HS-27A (cell line): ENCODE data around the gene JMJD1C.
"Not testable (repeated sequence)": the region's sequence is repeated elsewhere in the genome, so short reads cannot be mapped to it uniquely, and the experiment has no call there.

Experiments
- DNase-seq: peaks from one replicate; pipeline ENCODE4 v3.0.0-alpha.2; 2012; ENCODE audit warnings: low read depth, missing footprints

The JMJD1C gene

GRCh38 chr10:63465293-63466143 lies at the start of gene JMJD1C:
JMJD1C (minus strand) TSS chr10:63465977; CDS start chr10:63465662, 315 bp downstream.
- no peak for DNase-seq

GRCh38 chr10:63515002-63515763 lies 49.4 kb upstream of the JMJD1C start:
- DNase-seq, result no peak

- no peak for DNase-seq
These were observed 40.8 kb upstream of the JMJD1C start for GRCh38 chr10:63506554-63506953.

- no peak for DNase-seq
These were observed 39.8 kb upstream of the JMJD1C start for GRCh38 chr10:63505562-63505961.

- DNase-seq, result no peak
These were observed 38.5 kb upstream of the JMJD1C start for GRCh38 chr10:63504145-63504881.

- no peak for DNase-seq
These were observed 37.6 kb upstream of the JMJD1C start for GRCh38 chr10:63503395-63503794.

- no peak for DNase-seq
These were observed 37.1 kb upstream of the JMJD1C start for GRCh38 chr10:63502832-63503231.

GRCh38 chr10:63501954-63502353 lies 36.2 kb upstream of the JMJD1C start:
- no peak for DNase-seq

- DNase-seq, result not testable (repeated sequence)
These were observed 34.8 kb upstream of the JMJD1C start for GRCh38 chr10:63500551-63500950.

- DNase-seq, result no peak
These were observed 32.9 kb upstream of the JMJD1C start for GRCh38 chr10:63498665-63499064.

- no peak for DNase-seq
These were observed 31.5 kb upstream of the JMJD1C start for GRCh38 chr10:63497321-63497720.

- no peak for DNase-seq
These were observed 30.8 kb upstream of the JMJD1C start for GRCh38 chr10:63496561-63496960.

GRCh38 chr10:63494951-63495350 lies 29.2 kb upstream of the JMJD1C start:
- DNase-seq, result no peak

- DNase-seq, result no peak
These were observed 27.2 kb upstream of the JMJD1C start for GRCh38 chr10:63493004-63493403.

- DNase-seq, result peak; percentile 22
These were observed 26.5 kb upstream of the JMJD1C start for GRCh38 chr10:63492317-63492690.

- DNase-seq, result peak; percentile 2
These were observed 26.0 kb upstream of the JMJD1C start for GRCh38 chr10:63491588-63492316.

- no peak for DNase-seq
These were observed 24.1 kb upstream of the JMJD1C start for GRCh38 chr10:63489838-63490237.

GRCh38 chr10:63487990-63488389 lies 22.2 kb upstream of the JMJD1C start:
- no peak for DNase-seq

- DNase-seq, result no peak
These were observed 18.2 kb upstream of the JMJD1C start for GRCh38 chr10:63483983-63484382.

GRCh38 chr10:63481815-63482421 lies 16.1 kb upstream of the JMJD1C start:
- no peak for DNase-seq

GRCh38 chr10:63480237-63480636 lies 14.5 kb upstream of the JMJD1C start:
- DNase-seq, result no peak
